MCF 10A (cell line): Measurements from ENCODE around the gene TTC21A. TPM values are rescaled to one million over a fixed set of nuclear protein-coding genes. Genes with fewer than 3 reads are reported as not detected.

Source experiments
- BruUV-seq: library from RNA; stranded (reverse); fragments of 400-500 nt; replicated peaks from 2 replicates; lab custom pipeline; 2021; lab: Mats Ljungman, UMichigan
- CTCF ChIA-PET: fragments of 300-600 bp; sonication (Branson Sonifier 250); formaldehyde crosslinking; extraction: SDS; loops from one replicate; lab custom pipeline; 2021; ENCODE audit warnings: antibody characterized with exemption, inconsistent platforms; lab: Yijun Ruan, JAX
- POLR2A ChIA-PET: fragments of 300-600, 350-650 bp; sonication (Branson Sonifier 250); formaldehyde crosslinking; extraction: SDS; loops from one replicate; lab custom pipeline; 2020; ENCODE audit warnings: antibody characterized with exemption, inconsistent platforms; lab: Yijun Ruan, JAX
- DNase-seq: peaks from one replicate; pipeline ENCODE4 v3.0.0-alpha.2; 2018; ENCODE audit not compliant: unreplicated experiment
- H3K27ac Mint-ChIP-seq: one replicate; pipeline ENCODE4 v1.8.0; 2022; ENCODE audit warnings: mild to moderate bottlenecking, low read depth, mixed read lengths; ENCODE audit not compliant: unreplicated experiment
- H3K27me3 Mint-ChIP-seq: one replicate; pipeline ENCODE4 v1.8.0; 2022; ENCODE audit warnings: mixed read lengths; ENCODE audit not compliant: insufficient read depth, unreplicated experiment
- H3K36me3 Mint-ChIP-seq: one replicate; pipeline ENCODE4 v1.8.0; 2022; ENCODE audit warnings: mild to moderate bottlenecking, moderate library complexity, mixed read lengths; ENCODE audit not compliant: insufficient read depth, unreplicated experiment
- H3K4me1 Mint-ChIP-seq: one replicate; pipeline ENCODE4 v1.8.0; 2022; ENCODE audit warnings: mixed read lengths; ENCODE audit not compliant: insufficient read depth, unreplicated experiment
- H3K4me3 Mint-ChIP-seq: one replicate; pipeline ENCODE4 v1.8.0; 2022; ENCODE audit warnings: mild to moderate bottlenecking, moderate library complexity, mixed read lengths; ENCODE audit not compliant: unreplicated experiment
- H3K9me3 Mint-ChIP-seq: one replicate; pipeline ENCODE4 v1.8.0; 2022; ENCODE audit warnings: mixed read lengths; ENCODE audit not compliant: unreplicated experiment
- intact Hi-C: fragments of 100-400 bp; cut with micrococcal nuclease; formaldehyde crosslinking; loops from 2 replicates; pipeline ENCODE4 v1.14.1; 2022
- total RNA-seq: library from RNA; stranded (reverse); gene quantifications from 2 replicates; pipeline ENCODE4 v1.2.3, GENCODE V29; 2022
- TF ChIP-seq, protein P1 (sequence below): fragments of 200-600 bp; IDR thresholded peaks from one replicate; pipeline ENCODE4 v1.8.0; 2022; ENCODE audit warnings: antibody characterized with exemption, mild to moderate bottlenecking; ENCODE audit not compliant: unreplicated experiment

Gene TTC21A
- total RNA-seq, 1 experiment from 2014 or later, result 2.1 TPM

GRCh38 chr3:39086144-39086543, 21.3 kb upstream of the TTC21A start:
- CTCF ChIA-PET, result interaction anchor here (0.6 kb wide), 2 partner anchors 205 to 689 kb away, joined by 3 read pairs; no protein-coding TSS in a partner anchor
- Mint-ChIP-seq H3K4me1 (no peaks in the 10 kb centered on the region), H3K27me3 (no peaks in the 10 kb centered on the region), H3K9me3 (no peaks in the 10 kb centered on the region), H3K4me3 (no peak overlapping the region), H3K36me3 (peaks cover 68% of the 10 kb centered on the region), H3K27ac (no peak overlapping the region)
- POLR2A ChIA-PET, result no interaction called here
- BruUV-seq, result no TSS peak
- TF ChIP-seq, protein P1, sequence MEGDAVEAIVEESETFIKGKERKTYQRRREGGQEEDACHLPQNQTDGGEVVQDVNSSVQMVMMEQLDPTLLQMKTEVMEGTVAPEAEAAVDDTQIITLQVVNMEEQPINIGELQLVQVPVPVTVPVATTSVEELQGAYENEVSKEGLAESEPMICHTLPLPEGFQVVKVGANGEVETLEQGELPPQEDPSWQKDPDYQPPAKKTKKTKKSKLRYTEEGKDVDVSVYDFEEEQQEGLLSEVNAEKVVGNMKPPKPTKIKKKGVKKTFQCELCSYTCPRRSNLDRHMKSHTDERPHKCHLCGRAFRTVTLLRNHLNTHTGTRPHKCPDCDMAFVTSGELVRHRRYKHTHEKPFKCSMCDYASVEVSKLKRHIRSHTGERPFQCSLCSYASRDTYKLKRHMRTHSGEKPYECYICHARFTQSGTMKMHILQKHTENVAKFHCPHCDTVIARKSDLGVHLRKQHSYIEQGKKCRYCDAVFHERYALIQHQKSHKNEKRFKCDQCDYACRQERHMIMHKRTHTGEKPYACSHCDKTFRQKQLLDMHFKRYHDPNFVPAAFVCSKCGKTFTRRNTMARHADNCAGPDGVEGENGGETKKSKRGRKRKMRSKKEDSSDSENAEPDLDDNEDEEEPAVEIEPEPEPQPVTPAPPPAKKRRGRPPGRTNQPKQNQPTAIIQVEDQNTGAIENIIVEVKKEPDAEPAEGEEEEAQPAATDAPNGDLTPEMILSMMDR, result no peak
- no peak for DNase-seq
- intact Hi-C loops, result no loop called here

GRCh38 chr3:39088456-39088855, 19.0 kb upstream of the TTC21A start:
- no peaks in the 10 kb centered on the region for H3K4me1 Mint-ChIP-seq
- no peak overlapping the region for H3K27ac Mint-ChIP-seq
- CTCF ChIA-PET, result interaction anchor here (0.7 to 1.4 kb wide), 2 partner anchors 20 to 52 kb away, joined by 3 to 4 read pairs; no protein-coding TSS in a partner anchor
- BruUV-seq, result no TSS peak
- DNase-seq, result no peak
- H3K27me3 Mint-ChIP-seq, result no peaks in the 10 kb centered on the region
- intact Hi-C loops, result no loop called here
- no peaks in the 10 kb centered on the region for H3K9me3 Mint-ChIP-seq
- H3K36me3 Mint-ChIP-seq, result peaks cover 82% of the 10 kb centered on the region
- TF ChIP-seq, protein P1, result no peak
- POLR2A ChIA-PET, result interaction anchor here (0.6 to 0.8 kb wide), 2 partner anchors 84 to 861 kb away, joined by 3 read pairs; no protein-coding TSS in a partner anchor
- H3K4me3 Mint-ChIP-seq, result no peak overlapping the region

GRCh38 chr3:39088889-39089288, 18.6 kb upstream of the TTC21A start:
- TF ChIP-seq, protein P1, result no peak
- no TSS peak for BruUV-seq
- H3K4me3 Mint-ChIP-seq, result no peak overlapping the region
- H3K9me3 Mint-ChIP-seq, result no peaks in the 10 kb centered on the region
- intact Hi-C loops, result no loop called here
- H3K36me3 Mint-ChIP-seq, result peaks cover 86% of the 10 kb centered on the region
- no peak overlapping the region for H3K27ac Mint-ChIP-seq
- CTCF ChIA-PET, result interaction anchor here (0.7 to 1.4 kb wide), 4 partner anchors 12 to 52 kb away, joined by 3 to 4 read pairs (median 4); no protein-coding TSS in a partner anchor
- no peaks in the 10 kb centered on the region for H3K27me3 Mint-ChIP-seq
- no peak for DNase-seq
- no peaks in the 10 kb centered on the region for H3K4me1 Mint-ChIP-seq
- POLR2A ChIA-PET, result interaction anchor here (0.6 to 0.8 kb wide), 2 partner anchors 84 to 862 kb away, joined by 3 read pairs; no protein-coding TSS in a partner anchor

GRCh38 chr3:39090922-39091321, 16.6 kb upstream of the TTC21A start:
- no TSS peak for BruUV-seq
- Mint-ChIP-seq H3K27me3 (no peaks in the 10 kb centered on the region), H3K9me3 (no peaks in the 10 kb centered on the region), H3K27ac (no peak overlapping the region), H3K4me3 (no peak overlapping the region), H3K4me1 (no peaks in the 10 kb centered on the region), H3K36me3 (peaks cover 87% of the 10 kb centered on the region)
- no peak for DNase-seq
- POLR2A ChIA-PET, result interaction anchor here (1.0 to 1.2 kb wide), 2 partner anchors 17 to 32 kb away, joined by 3 read pairs; partner anchors contain the start of genes GORASP1 and TTC21A
- TF ChIP-seq, protein P1, result no peak
- CTCF ChIA-PET, result interaction anchor here (0.7 kb wide), 1 partner anchor 9 kb away, joined by 3 read pairs; no protein-coding TSS in a partner anchor
- intact Hi-C loops, result no loop called here
